HEK293 (cell line): Measurements from ENCODE around the gene LIN9.

Experiments used
- CTCF ChIA-PET: fragments of 350-600 bp; formaldehyde crosslinking; extraction: SDS; loops from one replicate; lab custom pipeline; 2021; ENCODE audit warnings: antibody characterized with exemption; lab: Yijun Ruan, JAX
- POLR2A ChIA-PET: fragments of 300-600 bp; formaldehyde crosslinking; extraction: SDS; loops from one replicate; lab custom pipeline; 2020; ENCODE audit warnings: antibody characterized with exemption, inconsistent platforms; lab: Yijun Ruan, JAX
- H3K27ac ChIP-seq: fragments of 200-500 bp; sonication (Bioruptor generic); 2 replicates; pipeline ENCODE4 v1.5.1; 2014; ENCODE audit warnings: low read depth, low read length, control low read depth, inconsistent platforms; ENCODE audit errors: extremely low read depth
- H3K36me3 ChIP-seq, 2 experiments: fragments of 200-500 bp in 1 of 2; sonication (Bioruptor generic) in 1 of 2; 1 replicate in 1 of 2; 2 replicates in 1 of 2; pipeline ENCODE4 v1.5.1; 2014 to 2017; ENCODE audit warnings: inconsistent platforms in 2 of 2, low read length in 2 of 2; ENCODE audit not compliant: control insufficient read depth in 2 of 2, insufficient read depth in 1 of 2
- H3K4me1 ChIP-seq: fragments of 200-500 bp; sonication (Bioruptor generic); 2 replicates; pipeline ENCODE4 v1.5.1; 2014; ENCODE audit warnings: mild to moderate bottlenecking, low read length, inconsistent platforms; ENCODE audit not compliant: control insufficient read depth, insufficient read depth
- H3K4me3 ChIP-seq: 2 replicates; pipeline ENCODE4 v1.5.1; 2011; ENCODE audit warnings: low read depth, mild to moderate bottlenecking, control low read depth, low read length, moderate library complexity
- H3K9me3 ChIP-seq: fragments of 200-500 bp; sonication (Bioruptor generic); 2 replicates; pipeline ENCODE4 v1.5.1; 2014; ENCODE audit warnings: low read depth, low read length, inconsistent platforms; ENCODE audit not compliant: control insufficient read depth, insufficient read depth
- CTCF ChIP-seq: fragments of 450-650 bp; formaldehyde crosslinking; IDR thresholded peaks from 2 replicates; pipeline ENCODE4 v1.5.1; 2016; ENCODE audit warnings: missing biosample characterization, missing genetic modification characterization
- FEZF1 ChIP-seq: fragments of 450-650 bp; formaldehyde crosslinking; IDR thresholded peaks from 2 replicates; pipeline ENCODE4 v1.5.1; 2016; ENCODE audit warnings: missing biosample characterization, missing genetic modification characterization
- GLI4 ChIP-seq: fragments of 450-650 bp; formaldehyde crosslinking; IDR thresholded peaks from 2 replicates; pipeline ENCODE4 v1.5.1; 2016; ENCODE audit warnings: missing biosample characterization, missing genetic modification characterization
- SALL2 ChIP-seq: fragments of 450-650 bp; formaldehyde crosslinking; IDR thresholded peaks from 2 replicates; pipeline ENCODE4 v1.5.0; 2017; ENCODE audit warnings: missing biosample characterization, mild to moderate bottlenecking, missing genetic modification characterization, borderline replicate concordance
- SCRT1 ChIP-seq: fragments of 450-650 bp; formaldehyde crosslinking; IDR thresholded peaks from 2 replicates; pipeline ENCODE4 v1.5.1; 2016; ENCODE audit warnings: missing biosample characterization, missing genetic modification characterization, borderline replicate concordance
- SP2 ChIP-seq: fragments of 450-650 bp; formaldehyde crosslinking; IDR thresholded peaks from 2 replicates; pipeline ENCODE4 v1.5.1; 2016; ENCODE audit warnings: missing biosample characterization, missing genetic modification characterization
- ZNF114 ChIP-seq: fragments of 450-650 bp; formaldehyde crosslinking; IDR thresholded peaks from 2 replicates; pipeline ENCODE4 v1.5.0; 2017; ENCODE audit warnings: missing biosample characterization, missing genetic modification characterization
- ZNF132 ChIP-seq: fragments of 450-650 bp; formaldehyde crosslinking; IDR thresholded peaks from 2 replicates; pipeline ENCODE4 v1.5.1; 2017; ENCODE audit warnings: missing biosample characterization, missing genetic modification characterization, borderline replicate concordance
- ZNF174 ChIP-seq: fragments of 450-650 bp; formaldehyde crosslinking; IDR thresholded peaks from 2 replicates; pipeline ENCODE4 v1.5.0; 2017; ENCODE audit warnings: missing biosample characterization, mild to moderate bottlenecking, missing genetic modification characterization
- ZNF211 ChIP-seq: fragments of 450-650 bp; formaldehyde crosslinking; IDR thresholded peaks from 2 replicates; pipeline ENCODE4 v1.5.1; 2016; ENCODE audit warnings: low read depth, missing biosample characterization, missing genetic modification characterization
- ZNF544 ChIP-seq: fragments of 450-650 bp; formaldehyde crosslinking; IDR thresholded peaks from 2 replicates; pipeline ENCODE4 v1.5.0; 2017; ENCODE audit warnings: missing biosample characterization, missing genetic modification characterization
- ZNF658 ChIP-seq: fragments of 450-650 bp; formaldehyde crosslinking; IDR thresholded peaks from 2 replicates; pipeline ENCODE4; 2016; ENCODE audit warnings: missing biosample characterization, missing genetic modification characterization
- ZNF777 ChIP-seq: fragments of 450-650 bp; formaldehyde crosslinking; IDR thresholded peaks from 2 replicates; pipeline ENCODE4 v1.5.1; 2017; ENCODE audit warnings: missing biosample characterization, missing genetic modification characterization, borderline replicate concordance
- ZNF791 ChIP-seq: fragments of 450-650 bp; formaldehyde crosslinking; IDR thresholded peaks from 2 replicates; pipeline ENCODE4 v1.5.1; 2016; ENCODE audit warnings: missing biosample characterization, missing genetic modification characterization
- ZNF792 ChIP-seq: fragments of 450-650 bp; formaldehyde crosslinking; IDR thresholded peaks from 2 replicates; pipeline ENCODE4 v1.5.1; 2016; ENCODE audit warnings: missing biosample characterization, missing genetic modification characterization
- ZNF837 ChIP-seq: fragments of 450-650 bp; formaldehyde crosslinking; IDR thresholded peaks from 2 replicates; pipeline ENCODE4 v1.5.1; 2016; ENCODE audit warnings: missing biosample characterization, missing genetic modification characterization
- ZSCAN5A ChIP-seq: fragments of 450-650 bp; formaldehyde crosslinking; IDR thresholded peaks from 2 replicates; pipeline ENCODE4 v1.5.1; 2016; ENCODE audit warnings: missing biosample characterization, missing genetic modification characterization
- TF ChIP-seq, protein P1 (sequence below): fragments of 450-650 bp; formaldehyde crosslinking; IDR thresholded peaks from 2 replicates; pipeline ENCODE4 v1.5.1; 2017; ENCODE audit warnings: missing biosample characterization, missing genetic modification characterization
- TF ChIP-seq, protein P2 (sequence below): fragments of 450-650 bp; formaldehyde crosslinking; conservative IDR thresholded peaks from 2 replicates; pipeline ENCODE4 v1.5.1; 2016; ENCODE audit warnings: low read depth, missing biosample characterization, missing genetic modification characterization
- TF ChIP-seq, protein P3 (sequence below): fragments of 450-650 bp; formaldehyde crosslinking; IDR thresholded peaks from 2 replicates; pipeline ENCODE4 v1.5.1; 2016; ENCODE audit warnings: missing biosample characterization, missing genetic modification characterization
- TF ChIP-seq, protein P4 (sequence below): fragments of 450-650 bp; formaldehyde crosslinking; IDR thresholded peaks from 2 replicates; pipeline ENCODE4 v1.5.1; 2017; ENCODE audit warnings: missing biosample characterization, missing genetic modification characterization

Gene LIN9

GRCh38 chr1:226320930-226321329 lies 12.0 kb upstream of the LIN9 start:
- no peak overlapping the region for H3K27ac ChIP-seq
- no peaks in the 10 kb centered on the region for H3K36me3 ChIP-seq
- POLR2A ChIA-PET, result interaction anchor here (1.4 kb wide), 1 partner anchor 12 kb away, joined by 5 read pairs; the partner anchor contains the start of gene LIN9
- no peaks in the 10 kb centered on the region for H3K4me1 ChIP-seq
- CTCF ChIA-PET, result interaction anchor here (0.5 to 1.2 kb wide), 4 partner anchors 12 to 196 kb away, joined by 3 to 9 read pairs (median 4); no protein-coding TSS in a partner anchor
- TF ChIP-seq ZNF791 (tag by site-specific recombination) (no peak), CTCF (tag by site-specific recombination) (no peak), ZSCAN5A (tag by site-specific recombination) (no peak), ZNF544 (tag by site-specific recombination) (no peak), ZNF792 (tag by site-specific recombination) (no peak), ZNF837 (tag by site-specific recombination) (no peak)
- TF ChIP-seq, protein P1, sequence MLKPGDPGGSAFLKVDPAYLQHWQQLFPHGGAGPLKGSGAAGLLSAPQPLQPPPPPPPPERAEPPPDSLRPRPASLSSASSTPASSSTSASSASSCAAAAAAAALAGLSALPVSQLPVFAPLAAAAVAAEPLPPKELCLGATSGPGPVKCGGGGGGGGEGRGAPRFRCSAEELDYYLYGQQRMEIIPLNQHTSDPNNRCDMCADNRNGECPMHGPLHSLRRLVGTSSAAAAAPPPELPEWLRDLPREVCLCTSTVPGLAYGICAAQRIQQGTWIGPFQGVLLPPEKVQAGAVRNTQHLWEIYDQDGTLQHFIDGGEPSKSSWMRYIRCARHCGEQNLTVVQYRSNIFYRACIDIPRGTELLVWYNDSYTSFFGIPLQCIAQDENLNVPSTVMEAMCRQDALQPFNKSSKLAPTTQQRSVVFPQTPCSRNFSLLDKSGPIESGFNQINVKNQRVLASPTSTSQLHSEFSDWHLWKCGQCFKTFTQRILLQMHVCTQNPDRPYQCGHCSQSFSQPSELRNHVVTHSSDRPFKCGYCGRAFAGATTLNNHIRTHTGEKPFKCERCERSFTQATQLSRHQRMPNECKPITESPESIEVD (tag by site-specific recombination), result no peak
- TF ChIP-seq, protein P2, sequence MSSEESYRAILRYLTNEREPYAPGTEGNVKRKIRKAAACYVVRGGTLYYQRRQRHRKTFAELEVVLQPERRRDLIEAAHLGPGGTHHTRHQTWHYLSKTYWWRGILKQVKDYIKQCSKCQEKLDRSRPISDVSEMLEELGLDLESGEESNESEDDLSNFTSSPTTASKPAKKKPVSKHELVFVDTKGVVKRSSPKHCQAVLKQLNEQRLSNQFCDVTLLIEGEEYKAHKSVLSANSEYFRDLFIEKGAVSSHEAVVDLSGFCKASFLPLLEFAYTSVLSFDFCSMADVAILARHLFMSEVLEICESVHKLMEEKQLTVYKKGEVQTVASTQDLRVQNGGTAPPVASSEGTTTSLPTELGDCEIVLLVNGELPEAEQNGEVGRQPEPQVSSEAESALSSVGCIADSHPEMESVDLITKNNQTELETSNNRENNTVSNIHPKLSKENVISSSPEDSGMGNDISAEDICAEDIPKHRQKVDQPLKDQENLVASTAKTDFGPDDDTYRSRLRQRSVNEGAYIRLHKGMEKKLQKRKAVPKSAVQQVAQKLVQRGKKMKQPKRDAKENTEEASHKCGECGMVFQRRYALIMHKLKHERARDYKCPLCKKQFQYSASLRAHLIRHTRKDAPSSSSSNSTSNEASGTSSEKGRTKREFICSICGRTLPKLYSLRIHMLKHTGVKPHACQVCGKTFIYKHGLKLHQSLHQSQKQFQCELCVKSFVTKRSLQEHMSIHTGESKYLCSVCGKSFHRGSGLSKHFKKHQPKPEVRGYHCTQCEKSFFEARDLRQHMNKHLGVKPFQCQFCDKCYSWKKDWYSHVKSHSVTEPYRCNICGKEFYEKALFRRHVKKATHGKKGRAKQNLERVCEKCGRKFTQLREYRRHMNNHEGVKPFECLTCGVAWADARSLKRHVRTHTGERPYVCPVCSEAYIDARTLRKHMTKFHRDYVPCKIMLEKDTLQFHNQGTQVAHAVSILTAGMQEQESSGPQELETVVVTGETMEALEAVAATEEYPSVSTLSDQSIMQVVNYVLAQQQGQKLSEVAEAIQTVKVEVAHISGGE (tag by site-specific recombination), result no peak
- TF ChIP-seq, protein P3, sequence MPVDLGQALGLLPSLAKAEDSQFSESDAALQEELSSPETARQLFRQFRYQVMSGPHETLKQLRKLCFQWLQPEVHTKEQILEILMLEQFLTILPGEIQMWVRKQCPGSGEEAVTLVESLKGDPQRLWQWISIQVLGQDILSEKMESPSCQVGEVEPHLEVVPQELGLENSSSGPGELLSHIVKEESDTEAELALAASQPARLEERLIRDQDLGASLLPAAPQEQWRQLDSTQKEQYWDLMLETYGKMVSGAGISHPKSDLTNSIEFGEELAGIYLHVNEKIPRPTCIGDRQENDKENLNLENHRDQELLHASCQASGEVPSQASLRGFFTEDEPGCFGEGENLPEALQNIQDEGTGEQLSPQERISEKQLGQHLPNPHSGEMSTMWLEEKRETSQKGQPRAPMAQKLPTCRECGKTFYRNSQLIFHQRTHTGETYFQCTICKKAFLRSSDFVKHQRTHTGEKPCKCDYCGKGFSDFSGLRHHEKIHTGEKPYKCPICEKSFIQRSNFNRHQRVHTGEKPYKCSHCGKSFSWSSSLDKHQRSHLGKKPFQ (tag by site-specific recombination), result no peak
- no peak overlapping the region for H3K4me3 ChIP-seq
- H3K9me3 ChIP-seq, result no peaks in the 10 kb centered on the region

- H3K4me1 ChIP-seq, result no peaks in the 10 kb centered on the region
These were observed 9.5 kb upstream of the LIN9 start for GRCh38 chr1:226318471-226318870.

More at GRCh38 chr1:226318471-226318870, 9.5 kb upstream of the LIN9 start:
- Histone ChIP-seq H3K4me3 (no peak overlapping the region), H3K27ac (no peak overlapping the region), H3K36me3 (no peaks in the 10 kb centered on the region), H3K9me3 (no peaks in the 10 kb centered on the region)
- TF ChIP-seq, protein P4, sequence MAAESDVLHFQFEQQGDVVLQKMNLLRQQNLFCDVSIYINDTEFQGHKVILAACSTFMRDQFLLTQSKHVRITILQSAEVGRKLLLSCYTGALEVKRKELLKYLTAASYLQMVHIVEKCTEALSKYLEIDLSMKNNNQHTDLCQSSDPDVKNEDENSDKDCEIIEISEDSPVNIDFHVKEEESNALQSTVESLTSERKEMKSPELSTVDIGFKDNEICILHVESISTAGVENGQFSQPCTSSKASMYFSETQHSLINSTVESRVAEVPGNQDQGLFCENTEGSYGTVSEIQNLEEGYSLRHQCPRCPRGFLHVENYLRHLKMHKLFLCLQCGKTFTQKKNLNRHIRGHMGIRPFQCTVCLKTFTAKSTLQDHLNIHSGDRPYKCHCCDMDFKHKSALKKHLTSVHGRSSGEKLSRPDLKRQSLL (tag by site-specific recombination), result no peak
- no peak for TF ChIP-seq GLI4 (tag by site-specific recombination)
- no peak for TF ChIP-seq SCRT1 (tag by site-specific recombination)
- TF ChIP-seq ZNF777, result no peak
- TF ChIP-seq ZNF658, result no peak
- no peak for TF ChIP-seq ZNF132 (tag by site-specific recombination)
- no peak for TF ChIP-seq ZNF114 (tag by site-specific recombination)
- TF ChIP-seq SP2 (tag by site-specific recombination), result no peak
- TF ChIP-seq, protein P1 (tag by site-specific recombination), result no peak
- no peak for TF ChIP-seq ZNF174 (tag by site-specific recombination)
- no peak for TF ChIP-seq ZNF211 (tag by site-specific recombination)
- no peak for TF ChIP-seq FEZF1
- no peak for TF ChIP-seq SALL2
- ChIA-PET POLR2A (interaction anchor here (1.1 kb wide), 1 partner anchor 10 kb away, joined by 3 read pairs; the partner anchor contains the start of gene LIN9), CTCF (interaction anchor here (1.5 kb wide), 1 partner anchor 14 kb away, joined by 7 read pairs; no protein-coding TSS in a partner anchor)
